ENCODE data around the gene TARDBP.

GRCh38 chr1:11024154-11024873 is 11.9 kb downstream of the TARDBP start:
- TF ChIP-seq CTCF (IDR thresholded peaks at IDR 0.05) (no peak), POLR2A (IDR thresholded peaks at IDR 0.05) (no peak)
